GM19099 (cell line): ENCODE results near the gene RAB22A.

Experiments used
- POLR2A ChIP-seq: IDR thresholded peaks from 3 replicates; pipeline ENCODE4 v1.6.1; 2011; ENCODE audit warnings: low read depth; ENCODE audit not compliant: insufficient read length; ENCODE audit errors: extremely low read depth

RAB22A gene

DNA sequence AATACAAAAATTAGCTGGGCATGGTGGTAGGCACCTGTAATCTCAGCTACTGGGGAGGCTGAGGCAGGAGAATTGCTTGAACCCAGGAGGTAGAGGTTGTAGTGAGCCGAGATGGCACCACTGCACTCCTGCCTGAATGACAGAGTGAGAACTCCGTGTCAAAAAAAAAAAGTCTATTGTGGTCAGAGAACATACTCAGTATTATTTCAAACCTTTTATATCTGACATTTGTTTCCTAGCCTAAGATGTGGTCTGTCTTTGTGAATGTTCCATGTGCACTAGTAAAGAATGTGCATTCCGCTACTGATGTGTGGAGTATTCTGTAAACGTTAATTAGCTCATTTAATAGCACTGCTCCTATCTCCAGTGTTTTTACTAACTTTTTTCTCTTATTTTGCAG is 11.7 kb downstream of the RAB22A start:
- TF ChIP-seq POLR2A, result no peak

DNA sequence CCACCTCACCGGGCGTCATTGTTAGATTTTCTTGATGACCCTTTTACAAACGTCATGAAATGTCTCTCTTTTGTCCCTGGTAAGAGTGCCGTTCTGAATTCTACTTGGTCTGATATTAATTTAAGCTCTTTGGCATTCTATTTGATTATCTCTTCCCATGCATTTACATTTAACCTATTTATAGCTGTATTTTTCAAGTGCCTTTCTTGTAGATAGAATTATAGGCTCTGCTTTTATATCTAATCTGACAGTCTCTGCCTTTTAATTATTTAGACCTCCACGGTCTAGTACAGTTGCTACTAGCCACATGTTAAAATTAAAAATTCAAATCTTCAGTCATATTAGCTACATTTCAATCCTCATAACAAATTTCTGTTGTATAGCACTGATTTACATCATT is 12.6 kb downstream of the RAB22A start:
- TF ChIP-seq POLR2A, result no peak

DNA sequence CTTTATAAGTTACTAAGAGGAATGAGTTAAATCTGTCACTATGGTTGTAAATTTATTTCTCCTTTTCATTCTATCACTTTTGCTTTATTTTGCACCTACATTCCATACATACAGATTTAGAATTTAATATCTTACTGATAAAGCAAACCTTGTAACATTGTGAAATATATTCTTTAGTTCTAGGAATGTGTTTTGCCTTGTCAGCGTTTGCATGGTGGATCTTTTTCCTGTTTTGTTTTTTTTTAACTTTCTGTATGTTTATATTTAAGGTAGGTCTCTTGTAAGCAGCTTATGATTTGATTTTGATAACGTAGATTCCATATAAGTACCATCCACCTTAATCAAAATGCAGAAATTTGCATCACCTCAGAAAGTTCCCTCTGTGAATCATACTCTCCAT is 16.4 kb downstream of the RAB22A start:
- TF ChIP-seq POLR2A, result no peak

DNA sequence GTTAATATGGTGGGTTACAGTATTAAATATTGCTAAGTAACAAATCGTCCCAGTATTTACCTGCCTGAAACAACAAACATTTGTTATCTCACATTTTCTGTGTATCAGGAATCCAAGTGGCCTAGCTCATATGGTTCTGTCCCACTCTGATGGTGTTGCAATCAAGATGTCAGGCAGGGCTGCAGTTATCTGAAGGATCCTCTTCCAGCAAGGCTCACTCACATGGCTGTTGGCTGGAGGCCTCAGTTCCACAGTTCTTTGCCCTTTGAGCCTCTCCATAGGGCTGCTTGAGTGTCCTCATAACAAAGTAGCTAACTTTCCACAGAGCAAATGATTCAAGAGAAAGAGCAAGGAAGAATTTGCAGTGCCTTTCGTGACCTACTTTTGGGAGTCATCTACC is 17.7 kb downstream of the RAB22A start:
- no peak for TF ChIP-seq POLR2A

DNA sequence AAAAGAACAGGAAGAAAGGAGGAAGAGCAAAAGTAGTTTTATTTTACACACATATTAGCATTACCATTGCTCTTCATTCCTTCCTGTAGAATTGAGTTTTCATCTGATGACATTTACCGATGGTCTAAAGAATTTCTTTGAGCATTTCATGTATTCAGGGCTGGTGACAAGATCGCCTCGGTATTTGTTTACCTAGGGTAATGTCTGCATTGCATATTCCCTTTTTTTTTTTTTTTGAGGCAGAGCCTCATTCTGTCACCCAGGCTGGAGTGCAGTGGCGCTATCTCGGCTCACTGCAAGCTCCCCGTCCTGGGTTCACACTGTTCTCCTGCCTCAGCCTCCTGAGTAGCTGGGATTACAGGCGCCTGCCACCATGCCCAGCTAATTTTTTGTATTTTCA is 19.3 kb downstream of the RAB22A start:
- TF ChIP-seq POLR2A, result no peak

DNA sequence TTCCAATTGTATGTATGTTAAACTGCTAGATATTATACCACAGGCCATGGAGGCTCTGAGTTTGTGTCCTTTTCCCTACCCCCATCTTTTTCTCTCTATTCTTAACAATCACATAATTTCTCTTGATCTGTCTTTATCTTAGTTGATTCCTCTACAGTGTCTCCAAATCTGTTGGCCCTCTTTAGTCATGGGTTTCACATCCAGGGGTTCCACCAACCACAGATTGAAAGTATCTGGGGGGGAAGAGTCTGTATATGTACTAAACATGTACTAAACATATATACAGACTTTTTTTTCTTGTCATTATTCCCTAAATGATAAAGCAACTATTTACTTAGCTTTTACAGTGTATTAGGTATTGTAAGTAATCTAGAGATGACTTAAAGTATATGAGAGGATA is 20.2 kb downstream of the RAB22A start:
- no peak for TF ChIP-seq POLR2A

DNA sequence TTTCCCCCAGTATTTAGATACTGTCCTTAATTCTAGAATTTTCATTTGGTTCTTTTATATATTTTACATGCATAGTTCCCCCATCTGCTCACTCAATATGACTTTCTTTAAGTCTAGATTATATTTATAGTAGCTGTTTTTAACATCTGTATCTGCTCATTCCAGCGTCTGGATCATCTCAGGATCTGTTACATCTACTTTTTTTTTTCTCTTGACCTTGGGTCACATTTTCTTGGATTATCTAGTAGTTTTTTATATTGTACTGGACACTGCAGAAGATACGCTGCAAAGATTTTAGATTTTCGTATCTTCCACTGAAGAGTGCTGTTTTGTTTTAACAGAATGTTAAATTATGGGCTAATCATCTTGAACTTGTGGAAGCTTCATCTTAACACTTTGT is 20.7 kb downstream of the RAB22A start:
- no peak for TF ChIP-seq POLR2A

DNA sequence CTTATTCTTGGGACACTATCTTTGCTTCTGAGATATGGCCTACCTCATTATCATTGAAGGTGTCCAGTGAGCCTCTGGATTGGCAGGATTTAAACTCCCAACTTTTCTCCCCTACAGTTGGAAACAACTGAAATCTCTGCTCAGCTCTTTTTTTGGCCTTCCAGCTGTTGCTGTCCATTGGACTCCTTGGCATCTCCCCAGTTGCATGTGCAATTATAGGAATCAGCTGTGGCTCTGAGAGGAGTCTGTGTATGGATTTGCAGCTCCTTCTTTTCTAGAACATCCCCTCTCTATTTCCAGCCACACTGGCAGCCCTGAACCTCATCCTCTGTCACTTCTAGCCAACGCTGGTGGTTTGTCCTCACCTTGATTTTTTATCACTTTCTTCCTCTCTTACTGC is 21.2 kb downstream of the RAB22A start:
- TF ChIP-seq POLR2A, result no peak

DNA sequence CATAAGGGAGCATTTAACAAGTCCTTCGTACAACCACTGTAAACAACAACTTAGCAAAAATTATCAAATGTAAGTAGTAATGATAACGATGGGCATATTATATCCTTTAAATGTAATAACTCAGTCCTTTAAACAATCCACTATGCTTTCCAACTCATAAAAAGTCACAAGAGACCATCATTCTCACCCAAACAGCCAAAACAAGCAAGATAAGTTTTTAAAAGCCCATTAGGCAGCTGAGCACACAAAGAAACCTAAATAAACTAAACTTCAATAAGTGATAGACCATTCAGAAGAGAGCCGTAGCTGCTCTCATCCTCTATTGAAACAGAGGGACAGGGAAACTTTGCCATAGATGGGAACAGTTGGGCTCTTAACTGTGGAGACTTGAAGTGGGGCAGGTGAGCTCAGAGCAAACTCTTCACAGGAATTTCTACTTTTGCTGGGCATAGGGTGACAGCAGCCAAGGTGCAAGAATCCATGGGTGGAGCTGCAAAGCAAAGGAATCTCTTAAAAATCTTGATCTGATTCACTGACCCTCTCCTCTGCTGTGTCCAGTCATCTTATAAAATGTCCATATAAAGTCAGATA is 22.5 kb downstream of the RAB22A start:
- TF ChIP-seq POLR2A, result no peak

DNA sequence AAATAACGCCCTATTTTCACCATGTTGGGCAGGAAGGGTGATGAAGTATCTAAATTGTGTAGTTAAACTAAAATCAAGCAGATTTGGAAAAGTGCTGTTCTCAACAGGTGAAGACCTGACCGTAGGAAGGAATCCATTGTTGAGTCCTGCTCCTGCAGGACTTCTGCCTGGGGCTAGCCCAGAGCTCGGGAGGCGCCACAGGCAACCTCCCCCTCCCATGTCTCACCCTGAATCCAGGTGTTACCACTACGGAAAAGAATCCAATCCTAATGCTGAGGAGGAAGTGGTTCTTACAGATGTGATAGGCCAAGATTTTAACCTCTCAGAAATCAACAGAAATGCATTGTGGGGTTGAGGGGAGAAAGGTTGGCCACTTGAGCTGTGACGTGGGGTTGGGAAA is 30.2 kb downstream of the RAB22A start:
- no peak for TF ChIP-seq POLR2A

DNA sequence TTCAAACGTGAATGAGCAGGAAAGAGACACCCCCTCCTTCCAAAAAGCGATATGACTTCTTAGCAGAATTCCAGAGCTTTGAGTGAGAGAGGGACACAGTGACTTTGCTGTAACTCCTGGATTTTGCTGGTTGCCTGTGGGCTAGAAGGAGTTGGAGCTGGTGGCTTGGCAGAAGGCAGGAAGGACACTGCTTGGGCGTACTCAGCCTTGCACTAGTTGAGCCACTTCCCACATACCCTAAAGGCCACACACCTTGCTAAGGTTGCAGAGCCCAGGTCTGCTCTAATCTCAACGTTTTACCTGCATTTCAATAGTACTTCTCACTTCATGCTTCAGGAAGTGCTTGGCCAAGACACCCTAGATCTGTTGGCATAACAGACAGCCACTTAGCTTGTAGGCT is 30.6 kb downstream of the RAB22A start:
- TF ChIP-seq POLR2A, result no peak

DNA sequence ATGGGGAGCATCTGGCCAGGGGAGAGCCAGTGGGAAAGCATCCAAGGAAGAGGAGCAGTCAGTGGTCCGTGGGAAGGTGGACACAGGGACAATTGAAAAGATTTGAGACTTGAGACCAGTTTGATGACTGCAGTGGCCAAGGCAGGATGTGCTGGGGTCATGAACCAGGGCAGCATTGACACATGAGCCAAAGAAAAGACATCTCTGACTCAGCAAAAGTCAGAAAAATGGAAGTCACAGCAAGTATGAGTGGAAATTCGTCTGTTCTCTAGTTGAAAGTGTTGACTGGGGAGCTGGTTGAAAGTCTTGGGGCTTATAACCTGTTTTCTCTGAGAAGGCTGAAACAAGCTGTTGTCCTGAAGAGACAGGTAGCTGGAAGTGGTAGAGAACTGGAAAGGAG is 31.3 kb downstream of the RAB22A start:
- no peak for TF ChIP-seq POLR2A

DNA sequence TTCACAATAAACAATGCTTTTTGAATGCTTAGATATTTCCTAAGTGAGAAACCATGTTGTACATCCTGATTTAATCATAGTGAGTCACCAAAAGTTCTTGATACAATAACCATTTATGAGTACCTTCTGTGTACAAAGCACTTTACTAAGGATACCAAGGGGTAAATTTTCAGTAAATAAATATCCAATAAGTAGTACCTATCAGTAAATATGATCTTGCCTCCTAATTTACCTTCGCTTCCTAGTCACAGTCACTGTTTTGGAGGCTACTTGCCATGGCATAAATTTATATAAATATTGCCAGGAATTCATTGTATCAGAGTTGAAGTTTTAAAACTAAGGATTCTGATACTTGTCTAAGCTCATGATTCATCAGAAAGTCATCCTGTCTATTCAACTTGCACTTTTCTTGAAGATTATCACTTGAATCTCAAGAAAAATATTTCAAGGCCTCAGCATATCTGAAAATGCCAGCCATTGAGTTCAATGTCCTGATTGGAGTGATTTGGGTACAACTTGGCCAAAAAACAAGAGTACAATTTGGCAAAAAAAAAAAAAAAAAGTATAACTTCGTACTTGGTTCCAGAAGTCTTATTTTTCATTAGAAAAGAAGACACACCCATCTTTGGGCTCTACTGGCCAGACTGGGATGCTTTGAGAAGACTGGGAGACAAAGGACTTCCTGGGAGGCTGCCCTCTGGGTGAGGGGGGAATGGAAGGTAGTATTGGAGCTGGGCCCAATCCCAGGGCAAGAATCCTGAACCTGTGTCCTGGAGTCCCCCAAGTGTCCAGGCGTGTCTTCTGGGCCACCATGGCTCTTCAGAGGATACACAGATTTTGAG is 32.8 kb downstream of the RAB22A start:
- TF ChIP-seq POLR2A, result no peak

DNA sequence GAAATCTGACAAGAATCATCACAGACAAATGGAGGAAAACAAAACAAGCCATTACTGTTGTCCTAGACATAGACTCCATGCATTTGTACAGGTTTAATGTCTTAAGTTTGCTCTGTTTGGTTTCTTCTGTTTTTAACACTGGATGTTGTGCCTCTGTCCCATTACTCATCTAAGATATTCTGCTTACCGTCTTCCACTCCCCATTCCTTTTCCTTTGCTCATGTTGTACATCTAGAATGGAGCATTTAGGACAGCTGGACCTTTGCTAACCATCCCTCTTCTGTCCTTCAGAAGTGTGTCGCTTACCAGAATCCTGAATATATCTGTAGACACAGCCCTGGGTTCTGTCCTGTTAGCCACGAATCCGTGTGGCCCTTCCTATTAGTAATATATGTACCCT is 35.2 kb downstream of the RAB22A start:
- no peak for TF ChIP-seq POLR2A

DNA sequence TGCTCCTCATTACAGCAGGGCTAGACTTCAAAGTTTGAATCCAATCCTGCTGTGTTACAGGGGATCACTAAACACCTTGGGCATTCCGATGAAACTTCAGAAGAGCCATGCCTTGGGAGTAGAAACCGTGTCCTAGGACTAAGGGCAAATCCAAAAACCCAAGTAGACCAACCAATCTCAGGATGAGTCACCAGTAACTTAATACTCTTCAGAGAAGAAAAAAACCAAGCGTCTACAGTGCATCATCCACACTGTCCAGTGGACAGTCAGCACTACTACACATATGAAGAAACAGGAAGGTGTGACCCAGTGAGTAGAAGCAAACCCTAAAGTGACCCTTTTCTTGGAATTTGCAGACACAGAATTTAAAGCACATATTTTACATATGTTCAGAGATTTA is 40.1 kb downstream of the RAB22A start:
- no peak for TF ChIP-seq POLR2A

DNA sequence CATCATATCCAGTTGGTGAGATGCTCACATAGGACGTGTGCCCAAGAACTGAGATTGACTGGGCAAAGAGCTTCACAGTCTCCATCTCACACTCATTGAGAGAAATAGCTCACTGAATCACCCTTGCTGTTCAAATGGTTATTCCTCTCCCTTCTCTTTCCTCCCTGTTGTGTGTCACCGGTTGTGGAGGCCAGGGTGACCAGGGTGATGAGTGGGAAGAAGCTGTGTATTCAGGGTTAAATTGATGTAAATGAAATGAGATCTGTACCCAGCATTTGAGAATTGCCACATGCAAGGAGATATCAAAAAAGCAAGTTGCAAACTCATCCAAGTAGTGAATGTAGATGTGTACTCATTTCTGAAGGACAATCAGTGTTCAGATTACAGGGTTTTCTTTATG is 43.0 kb downstream of the RAB22A start:
- no peak for TF ChIP-seq POLR2A

DNA sequence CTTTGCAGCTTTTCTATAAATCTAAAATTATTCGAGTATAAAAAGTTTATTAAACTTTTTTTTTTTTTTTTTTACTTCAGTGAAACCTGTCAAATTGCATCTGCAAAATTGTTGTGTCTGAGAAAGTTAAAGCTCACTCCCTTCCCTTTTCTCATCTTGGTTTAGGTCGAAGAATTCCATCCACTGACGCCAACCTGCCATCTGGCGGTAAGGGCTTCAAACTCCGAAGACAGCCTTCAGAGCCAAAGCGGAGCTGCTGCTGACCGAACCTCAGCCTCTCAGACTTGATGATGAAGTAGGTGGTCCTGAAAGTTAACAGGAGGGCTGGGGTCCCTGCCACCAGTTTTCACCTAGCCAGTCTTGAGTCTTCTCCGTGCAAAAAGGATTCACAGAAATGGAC is 49.9 kb downstream of the RAB22A start:
- TF ChIP-seq POLR2A, result no peak

DNA sequence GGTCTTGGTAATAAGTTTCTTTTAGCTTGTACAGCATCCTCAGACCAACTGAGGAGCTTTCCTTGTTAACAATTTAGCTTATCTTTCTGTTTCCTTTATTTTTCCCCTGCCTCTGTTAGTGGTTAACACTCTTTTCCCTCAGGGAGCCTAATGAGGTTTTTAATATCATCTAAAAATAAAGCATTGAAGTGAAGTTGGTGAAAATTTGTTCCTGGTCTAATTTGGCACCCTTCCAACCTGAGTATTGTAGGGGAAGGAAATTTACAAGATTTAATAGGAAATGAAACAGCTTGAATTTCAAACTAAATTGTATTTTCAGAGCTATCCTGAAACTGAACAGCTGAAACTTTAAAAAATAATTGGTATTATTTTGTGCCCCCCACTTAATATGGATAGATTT is 51.4 kb downstream of the RAB22A start:
- no peak for TF ChIP-seq POLR2A
